Mucosa of descending colon (tissue), 3 donors: ENCODE data around the gene MICALL1. TPM values are rescaled to one million over a fixed set of nuclear protein-coding genes. Genes with fewer than 3 reads are reported as not detected.

ENCODE experiments used
- ATAC-seq: fragments of 200-7000 bp; cut with Tn5 transposase; one replicate; pipeline ENCODE4 v1.9.1; 2020; ENCODE audit warnings: mild to moderate bottlenecking, moderate library complexity
- DNase-seq, 3 donors: peaks; one replicate each; pipeline ENCODE4 v3.0.0-alpha.2; 2020
- H3K36me3 ChIP-seq: fragments of 200-600 bp; one replicate; pipeline ENCODE4 v1.8.0; 2021; ENCODE audit warnings: low read depth, mild to moderate bottlenecking
- H3K4me1 ChIP-seq: fragments of 200-600 bp; one replicate; pipeline ENCODE4 v1.8.0; 2021; ENCODE audit warnings: low read depth, mild to moderate bottlenecking
- H3K4me3 ChIP-seq: fragments of 200-600 bp; one replicate; pipeline ENCODE4 v1.8.0; 2021; ENCODE audit warnings: mild to moderate bottlenecking
- H3K9me3 ChIP-seq: fragments of 200-600 bp; one replicate; pipeline ENCODE4 v1.8.0; 2021; ENCODE audit warnings: mild to moderate bottlenecking
- CTCF ChIP-seq: fragments of 200-600 bp; IDR thresholded peaks from one replicate; pipeline ENCODE4 v1.8.0; 2022; ENCODE audit warnings: antibody characterized with exemption, mild to moderate bottlenecking
- intact Hi-C, 2 donors: fragments of 100-400 bp; cut with DNase I in 1 of 2; cut with micrococcal nuclease in 1 of 2; formaldehyde crosslinking; loops; one replicate each; pipeline versions ENCODE4 v1.11.0 to v1.11.1; 2022; cut with DNase I, micrococcal nuclease
- total RNA-seq, 3 donors: library from RNA; stranded (reverse); fragmentation: NEBNext Ultra II Directional in 2 of 3; extraction: Animal tissue kit (Norgen Biotek cat#: 25700) in 2 of 3; gene quantifications; one replicate each; pipeline versions ENCODE4 v1.2.1 to v1.2.4, GENCODE V29; 2021 to 2023
- donor health status: DM: no; HTN: no; CAD: no; lungs with moderate emphysema.
- donor health status: DM: no; HTN: no; CAD: no.
- donor health status: DM: no; HTN: yes; CAD: no.

The MICALL1 gene
- total RNA-seq, 3 donors from 2014 or later, result 26.1 to 100 (median 28.6) TPM

DNA sequence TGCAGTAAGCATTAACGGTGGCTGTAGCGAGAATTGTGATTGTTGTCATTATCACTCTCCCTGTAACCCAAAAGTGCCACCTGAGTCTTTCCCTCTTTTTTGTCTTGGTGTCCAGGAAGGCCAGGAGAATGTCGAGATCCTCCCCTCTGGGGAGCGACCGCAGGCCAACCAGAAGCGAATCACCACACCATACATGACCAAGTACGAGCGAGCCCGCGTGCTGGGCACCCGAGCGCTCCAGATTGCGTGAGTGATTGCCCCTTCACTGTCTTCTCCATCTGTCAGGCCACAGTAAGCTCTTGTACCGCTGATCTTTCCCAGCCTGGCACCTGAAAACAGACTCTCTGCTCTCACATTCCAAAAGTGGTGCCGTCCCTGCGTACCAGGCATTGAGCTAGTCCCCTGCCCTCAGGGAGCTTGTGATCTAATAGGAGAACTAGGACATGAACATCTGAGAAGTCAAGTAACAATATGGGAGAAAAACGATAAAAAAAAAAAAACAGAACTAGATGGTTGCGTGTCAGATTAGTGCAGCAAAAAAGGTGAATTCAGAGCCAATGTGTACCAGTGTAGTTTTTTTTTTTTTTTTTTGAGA, 53.2 kb downstream of the MICALL1 start:
- intact Hi-C loops, result no loop called here
- no peaks in the 10 kb centered on the region for H3K36me3 ChIP-seq
- peaks cover 4% of the 10 kb centered on the region for H3K4me1 ChIP-seq
- TF ChIP-seq CTCF, result no peak
- H3K9me3 ChIP-seq, result no peaks in the 10 kb centered on the region
- no peak overlapping the region for H3K4me3 ChIP-seq
- no peak for DNase-seq
- no peak for ATAC-seq

DNA sequence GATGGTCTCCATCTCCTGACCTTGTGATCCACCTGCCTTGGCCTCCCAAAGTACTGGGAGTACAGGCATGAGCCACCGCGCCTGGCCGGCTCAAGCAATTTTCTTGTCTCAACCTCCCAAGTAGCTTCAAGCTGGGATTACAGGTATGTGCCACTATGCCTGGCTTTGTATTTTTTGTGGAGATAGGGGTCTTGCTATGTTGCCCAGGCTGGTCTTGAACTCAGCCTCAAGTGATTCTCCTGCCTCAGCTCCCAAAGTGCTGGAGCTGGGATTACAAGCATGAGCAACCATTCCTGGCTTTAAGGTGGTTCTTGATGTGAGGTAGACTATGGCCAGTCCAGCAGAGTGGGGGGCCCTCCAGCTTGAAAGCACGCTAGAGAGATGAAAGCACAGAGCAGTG, 55.0 kb downstream of the MICALL1 start:
- intact Hi-C loops, result no loop called here
- Histone ChIP-seq H3K4me3 (no peak overlapping the region), H3K4me1 (no peaks in the 10 kb centered on the region), H3K9me3 (no peaks in the 10 kb centered on the region), H3K36me3 (no peaks in the 10 kb centered on the region)
- ATAC-seq, result no peak
- TF ChIP-seq CTCF, result no peak
- DNase-seq, result no peak

- intact Hi-C loops, result loop anchor here in 1 of 2 donors (5.0 kb wide), 1 partner anchor 149 kb away; no protein-coding TSS in a partner anchor
- Histone ChIP-seq H3K4me1 (no peaks in the 10 kb centered on the region), H3K9me3 (no peaks in the 10 kb centered on the region), H3K4me3 (no peak overlapping the region), H3K36me3 (no peaks in the 10 kb centered on the region)
- TF ChIP-seq CTCF, result no peak
- ATAC-seq (no peak), DNase-seq (no peak)
These were observed 60.0 kb downstream of the MICALL1 start for GRCh38 chr22:37965940-37966664.

- intact Hi-C loops, result loop anchor here in 1 of 2 donors (5.0 kb wide), 1 partner anchor 150 kb away; no protein-coding TSS in a partner anchor
- H3K4me3 ChIP-seq, result no peak overlapping the region
- no peaks in the 10 kb centered on the region for H3K36me3 ChIP-seq
- no peaks in the 10 kb centered on the region for H3K9me3 ChIP-seq
- ATAC-seq (no peak), DNase-seq (no peak)
- H3K4me1 ChIP-seq, result no peaks in the 10 kb centered on the region
- TF ChIP-seq CTCF, result no peak
These were observed 61.0 kb downstream of the MICALL1 start for GRCh38 chr22:37967147-37967546.

DNA sequence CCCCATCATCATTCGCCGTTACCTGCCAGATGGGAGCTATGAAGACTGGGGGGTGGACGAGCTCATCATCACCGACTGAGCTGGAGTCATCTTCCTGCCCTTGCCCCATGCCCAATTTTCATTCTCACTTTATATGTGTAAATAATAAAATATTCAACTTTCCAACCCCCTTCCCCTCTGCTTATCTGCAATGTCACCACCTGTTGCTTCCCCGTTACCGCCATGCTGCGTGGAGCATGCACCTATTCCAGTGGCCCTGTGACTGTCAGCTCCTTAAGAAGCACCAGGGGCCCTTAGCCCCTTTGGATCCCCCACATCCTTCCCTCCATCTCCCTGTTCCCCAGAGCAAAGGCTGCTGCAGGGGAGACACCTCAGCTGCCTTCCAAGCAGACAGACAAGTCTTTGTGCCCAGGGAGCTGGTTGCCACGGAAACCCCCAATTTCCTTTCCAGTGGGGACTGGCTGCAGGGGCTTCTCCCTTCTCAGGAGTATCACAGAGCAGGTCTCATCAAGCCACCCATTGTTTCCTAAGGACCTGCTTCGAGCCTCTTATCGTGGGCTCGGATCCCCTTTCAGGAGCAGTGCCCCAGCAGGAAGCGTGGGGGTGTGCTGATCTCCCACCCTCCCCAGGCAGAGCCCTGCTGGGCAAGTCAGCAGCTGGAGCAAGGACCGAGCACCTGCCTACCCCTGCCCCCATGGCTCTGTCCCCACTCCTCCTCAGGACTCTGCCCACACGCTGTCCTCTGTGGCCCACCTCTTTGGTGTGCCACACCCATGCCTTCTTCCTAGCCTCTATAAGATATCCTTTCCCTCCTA, 61.7 kb downstream of the MICALL1 start:
- no peak for TF ChIP-seq CTCF
- Histone ChIP-seq H3K4me1 (no peaks in the 10 kb centered on the region), H3K4me3 (no peak overlapping the region), H3K9me3 (no peaks in the 10 kb centered on the region), H3K36me3 (no peaks in the 10 kb centered on the region)
- intact Hi-C loops, result loop anchor here in 1 of 2 donors (5.0 kb wide), 1 partner anchor 151 kb away; no protein-coding TSS in a partner anchor
- DNase-seq, result no peak
- ATAC-seq, result no peak
